ENCODE measurements around the gene SGSM1. TPM values are rescaled to one million over a fixed set of nuclear protein-coding genes. Genes with fewer than 3 reads are reported as not detected.

The SGSM1 gene
- total and polyA plus RNA-seq, 9 of the 15 experiments (the other 6 are each of a cell fraction or from before 2014, with no cell fraction given), result not detected

GRCh38 chr22:24968066-24968561 lies 162.1 kb downstream of the SGSM1 start:
- H3K27ac ChIP-seq (ENCODE audit: extremely low read depth, low read depth, low read length), result no peak overlapping the region

DNA sequence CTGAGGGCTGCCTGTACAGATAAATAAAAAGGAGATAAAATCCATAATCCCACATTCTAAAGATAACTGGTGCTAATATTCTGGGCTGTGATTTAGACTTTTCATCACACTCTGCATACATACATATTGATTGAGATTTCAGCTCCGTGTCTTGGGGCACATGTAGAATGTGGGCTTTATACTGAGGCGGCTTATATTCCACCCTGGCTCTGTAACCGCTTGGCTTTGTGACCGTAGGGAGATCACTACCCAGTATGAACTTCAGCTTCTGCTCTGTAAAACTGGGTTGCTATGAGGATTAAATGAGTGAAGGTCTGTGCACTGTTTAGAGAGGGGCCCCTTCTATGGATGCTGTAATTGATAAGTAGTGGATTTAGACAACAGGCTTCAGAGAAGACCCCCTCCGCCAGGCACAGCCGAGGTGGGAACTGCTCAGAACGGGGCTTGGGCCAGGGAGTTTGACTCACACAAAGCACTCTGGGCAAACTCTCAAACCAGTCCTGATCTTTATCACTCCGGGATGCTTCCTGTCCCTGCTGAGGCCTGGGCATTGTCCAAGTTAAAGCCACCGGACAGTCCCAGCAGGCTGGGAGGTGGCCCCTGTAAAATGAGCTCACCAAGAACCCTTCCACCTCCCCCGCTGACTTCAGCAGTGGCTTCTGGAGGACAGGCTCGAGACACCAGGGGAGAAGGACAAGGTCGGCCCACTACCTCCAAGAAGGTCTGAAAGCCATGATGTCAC lies 163.7 kb downstream of the SGSM1 start:
- Histone ChIP-seq H3K4me1 (replicated peaks in 1 of 2; ENCODE audit: control insufficient read depth in 2 of 2, insufficient read depth in 2 of 2, low read length in 2 of 2) (no peaks in the 10 kb centered on the region; a peak in 1 of 5 replicates), H3K27ac (ENCODE audit: extremely low read depth, low read depth, low read length) (no peak overlapping the region), H3K4me2 (ENCODE audit: insufficient read depth, low read length) (no peak overlapping the region), H3K9me1 (ENCODE audit: control insufficient read depth, insufficient read depth, low read length) (no peaks in the 10 kb centered on the region), H3K9ac (ENCODE audit: insufficient read depth in 1 of 2, low read depth in 2 of 2, low read length in 2 of 2) (no peak overlapping the region), H3K27me3 (ENCODE audit: control insufficient read depth in 2 of 2, insufficient read depth in 2 of 2, low read length in 2 of 2) (no peaks in the 10 kb centered on the region; a peak in 1 of 5 replicates), H3K36me3 (ENCODE audit: control insufficient read depth, insufficient read depth, low read length) (no peaks in the 10 kb centered on the region), H4K20me1 (replicated peaks; ENCODE audit: control insufficient read depth, insufficient read depth, low read length) (no peaks in the 10 kb centered on the region; the same call in 1 of the 2 replicates), H3K9me3 (replicated peaks; ENCODE audit: control insufficient read depth, insufficient read depth, low read depth, low read length) (no peaks in the 10 kb centered on the region), H2AFZ (ENCODE audit: low read depth, low read length) (no peak overlapping the region), H3K4me3 (no peak overlapping the region), H3K79me2 (ENCODE audit: control insufficient read depth, insufficient read depth, low read length) (no peaks in the 10 kb centered on the region)
- FAIRE-seq (no peak), ATAC-seq (no peak; the same call in 2 of the 3 replicates), DNase-seq (ENCODE audit: extremely low read depth in 1 of 4, low spot score in 3 of 4) (no peak)
- intact Hi-C loops (cut with micrococcal nuclease), result no loop called here
- no peak for TF ChIP-seq HMG20B (CRISPR knock-in tag; IDR thresholded peaks at IDR 0.05)
- TF ChIP-seq TARDBP (IDR thresholded peaks at IDR 0.05), result 0 out of 2 replicates have a peak, but pooled peaks have one; percentile 56
- no peak for TF ChIP-seq BCLAF1 (IDR thresholded peaks at IDR 0.05; ENCODE audit: borderline replicate concordance in 1 of 2, control insufficient read depth in 1 of 2, low read depth in 2 of 2, low read length in 1 of 2)
- 1% methylated on average over 10 of the region's 12 CpGs for WGBS (ENCODE audit: insufficient coverage, low coverage, missing lambda C conversion rate)
- in situ Hi-C loops (cut with MboI), result no loop called here
- POLR2A ChIA-PET, result interaction anchor here (0.7 to 1.2 kb wide), 2 partner anchors 20 to 1225 kb away, joined by 3 read pairs; no protein-coding TSS in a partner anchor
- BruUV-seq (replicated peaks), result no TSS peak
- CTCF ChIA-PET (ENCODE audit: low intra/inter-chr PET ratio), result no interaction called here

More at GRCh38 chr22:24968066-24968561, 162.1 kb downstream of the SGSM1 start:
- TF ChIP-seq KAT8 (IDR thresholded peaks at IDR 0.05; ENCODE audit: low read depth), result no peak
- FAIRE-seq (no peak), DNase-seq (ENCODE audit: extremely low read depth in 1 of 4, low spot score in 3 of 4) (no peak), ATAC-seq (no peak)
- Histone ChIP-seq H3K9me1 (ENCODE audit: control insufficient read depth, insufficient read depth, low read length) (no peaks in the 10 kb centered on the region), H4K20me1 (replicated peaks; ENCODE audit: control insufficient read depth, insufficient read depth, low read length) (no peaks in the 10 kb centered on the region; the same call in 1 of the 2 replicates), H3K4me2 (ENCODE audit: insufficient read depth, low read length) (no peak overlapping the region), H3K79me2 (ENCODE audit: control insufficient read depth, insufficient read depth, low read length) (no peaks in the 10 kb centered on the region), H3K27me3 (ENCODE audit: control insufficient read depth in 2 of 2, insufficient read depth in 2 of 2, low read length in 2 of 2) (no peaks in the 10 kb centered on the region; a peak in 1 of 5 replicates), H3K4me3 (no peak overlapping the region), H3K9ac (ENCODE audit: insufficient read depth in 1 of 2, low read depth in 2 of 2, low read length in 2 of 2) (no peak overlapping the region), H3K4me1 (replicated peaks in 1 of 2; ENCODE audit: control insufficient read depth in 2 of 2, insufficient read depth in 2 of 2, low read length in 2 of 2) (no peaks in the 10 kb centered on the region), H3K9me3 (replicated peaks; ENCODE audit: control insufficient read depth, insufficient read depth, low read depth, low read length) (no peaks in the 10 kb centered on the region), H2AFZ (ENCODE audit: low read depth, low read length) (no peak overlapping the region), H3K36me3 (ENCODE audit: control insufficient read depth, insufficient read depth, low read length) (no peaks in the 10 kb centered on the region)
- WGBS (ENCODE audit: insufficient coverage, low coverage, missing lambda C conversion rate), result 3% methylated on average over 7 of the region's 8 CpGs
- BruUV-seq (replicated peaks), result no TSS peak
- ChIA-PET CTCF (ENCODE audit: low intra/inter-chr PET ratio) (no interaction called here), POLR2A (interaction anchor here (0.7 kb wide), 1 partner anchor 132 kb away, joined by 4 read pairs; no protein-coding TSS in a partner anchor)
- intact Hi-C loops (cut with micrococcal nuclease), result no loop called here
- in situ Hi-C loops (cut with MboI), result no loop called here
